ENCODE results near the gene C1orf21.

C1orf21 gene

GRCh38 chr1:184517130-184517529, 130.3 kb downstream of the C1orf21 start:
- no peak for DNase-seq (ENCODE audit: low spot score)

GRCh38 chr1:184518736-184519357, 132.0 kb downstream of the C1orf21 start:
- no peak for DNase-seq (ENCODE audit: low spot score)

- DNase-seq (ENCODE audit: low spot score), result no peak
These were observed 133.5 kb downstream of the C1orf21 start for GRCh38 chr1:184520336-184520735.

- DNase-seq (ENCODE audit: low spot score), result no peak
These were observed 137.4 kb downstream of the C1orf21 start for GRCh38 chr1:184524248-184524647.

- DNase-seq (ENCODE audit: low spot score), result no peak
These were observed 140.6 kb downstream of the C1orf21 start for GRCh38 chr1:184527402-184527801.

- no peak for DNase-seq (ENCODE audit: low spot score)
These were observed 143.4 kb downstream of the C1orf21 start for GRCh38 chr1:184530226-184530625.

GRCh38 chr1:184531296-184531695, 144.5 kb downstream of the C1orf21 start:
- no peak for DNase-seq (ENCODE audit: low spot score)

GRCh38 chr1:184532199-184532598, 145.4 kb downstream of the C1orf21 start:
- DNase-seq (ENCODE audit: low spot score), result no peak

GRCh38 chr1:184533049-184533448, 146.2 kb downstream of the C1orf21 start:
- no peak for DNase-seq (ENCODE audit: low spot score)

- no peak for DNase-seq (ENCODE audit: low spot score)
These were observed 147.1 kb downstream of the C1orf21 start for GRCh38 chr1:184533915-184534314.

GRCh38 chr1:184534690-184535089, 147.9 kb downstream of the C1orf21 start:
- no peak for DNase-seq (ENCODE audit: low spot score)

GRCh38 chr1:184535191-184535970, 148.6 kb downstream of the C1orf21 start:
- no peak for DNase-seq (ENCODE audit: low spot score)

- DNase-seq (ENCODE audit: low spot score), result no peak
These were observed 149.6 kb downstream of the C1orf21 start for GRCh38 chr1:184536246-184536985.

- no peak for DNase-seq (ENCODE audit: low spot score)
These were observed 152.8 kb downstream of the C1orf21 start for GRCh38 chr1:184539580-184539979.

GRCh38 chr1:184541537-184542152, 154.8 kb downstream of the C1orf21 start:
- no peak for DNase-seq (ENCODE audit: low spot score)

- DNase-seq (ENCODE audit: low spot score), result no peak
These were observed 155.5 kb downstream of the C1orf21 start for GRCh38 chr1:184542291-184542690.

- DNase-seq (ENCODE audit: low spot score), result peak; percentile 22
These were observed 158.8 kb downstream of the C1orf21 start for GRCh38 chr1:184545601-184546000.

GRCh38 chr1:184552446-184552845, 165.6 kb downstream of the C1orf21 start:
- no peak for DNase-seq (ENCODE audit: low spot score)

- no peak for DNase-seq (ENCODE audit: low spot score)
These were observed 167.0 kb downstream of the C1orf21 start for GRCh38 chr1:184553845-184554244.

- no peak for DNase-seq (ENCODE audit: low spot score)
These were observed 169.1 kb downstream of the C1orf21 start for GRCh38 chr1:184555665-184556641.

- no peak for DNase-seq (ENCODE audit: low spot score)
These were observed 169.8 kb downstream of the C1orf21 start for GRCh38 chr1:184556665-184557064.

Measured in AG08396 (cell line).